ENCODE data around the gene NRIP2.

- TF ChIP-seq POLR2A (IDR thresholded peaks at IDR 0.05) (no peak), CTCF (IDR thresholded peaks at IDR 0.05) (no peak)
Observed at GRCh38 chr12:2858944-2859421, 24.1 kb upstream of the NRIP2 start.
